SK-N-MC (cell line): ENCODE results near the gene CYB5D1.

Experiments
- EZH2 ChIP-seq: fragments of 200-600 bp; sonication (generic); IDR thresholded peaks from one replicate; pipeline ENCODE4 v1.6.1; 2017; ENCODE audit warnings: antibody characterized with exemption
- POLR2AphosphoS5 ChIP-seq: IDR thresholded peaks from 2 replicates; pipeline ENCODE4 v1.6.1; 2012; ENCODE audit warnings: mild to moderate bottlenecking, low read depth, low read length, borderline replicate concordance

DNA sequence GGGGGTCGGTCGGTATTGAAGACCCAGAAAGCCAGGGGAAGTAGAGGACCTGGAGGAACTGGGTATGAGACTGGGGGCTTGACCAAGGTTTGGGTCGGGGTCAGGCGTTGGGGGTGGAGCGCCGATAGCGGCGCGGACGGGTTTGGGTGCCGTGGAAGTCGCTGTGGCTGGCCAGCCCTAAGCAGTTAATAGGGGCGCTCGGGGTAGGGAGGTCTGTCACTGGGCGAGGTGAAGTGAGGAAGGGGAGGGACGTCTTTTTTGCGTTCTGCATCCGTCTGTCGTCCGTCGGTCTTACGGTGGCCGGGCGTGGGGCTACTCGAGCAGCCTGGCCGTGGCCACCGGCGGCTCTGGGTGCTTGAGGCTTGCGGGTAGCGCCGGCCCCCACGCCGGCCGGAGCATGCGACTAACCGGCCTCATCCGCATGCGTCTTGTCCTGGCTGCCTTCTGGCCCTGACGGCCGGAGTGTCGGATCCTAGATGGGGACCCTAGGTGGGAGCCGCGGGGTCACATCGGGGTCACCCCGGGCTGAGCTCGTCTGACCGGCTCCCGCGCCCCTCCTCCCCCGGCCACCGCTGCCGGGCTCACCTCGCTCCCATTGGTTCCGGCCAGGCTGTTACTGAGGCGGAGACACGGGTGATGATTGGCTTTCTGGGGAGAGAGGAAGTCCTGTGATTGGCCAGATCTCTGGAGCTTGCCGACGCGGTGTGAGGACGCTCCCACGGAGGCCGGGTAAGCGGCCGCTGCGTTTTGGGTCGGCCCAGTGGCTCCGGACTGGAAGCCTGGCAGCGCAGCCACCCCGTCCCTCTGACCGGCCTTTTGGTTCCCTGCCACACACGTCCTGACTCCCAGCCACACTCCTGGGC is 13.3 kb upstream of the CYB5D1 start:
- no peak for TF ChIP-seq EZH2
- TF ChIP-seq POLR2AphosphoS5, result no peak
